Astrocyte (in vitro differentiated cells and primary cell): ENCODE results near the gene GFOD1. TPM values are rescaled to one million over a fixed set of nuclear protein-coding genes. Genes with fewer than 3 reads are reported as not detected.
"Not testable (repeated sequence)": the region's sequence is repeated elsewhere in the genome, so short reads cannot be mapped to it uniquely, and the experiment has no call there.

Experiments used
- DNase-seq: peaks from one replicate; pipeline ENCODE4 v3.0.0-alpha.2; 2010; ENCODE audit warnings: low read depth
- FAIRE-seq: peaks from 2 replicates; lab custom pipeline; 2011; peaks lifted over from hg19 to GRCh38; lab: Jason Lieb, UNC
- H2AFZ ChIP-seq: 2 replicates; pipeline ENCODE4 v1.6.0; 2012; ENCODE audit warnings: low read depth, low read length, inconsistent platforms
- H3K27ac ChIP-seq: 2 replicates; pipeline ENCODE4 v1.5.1; 2011; ENCODE audit warnings: low read depth, low read length, inconsistent platforms
- H3K27me3 ChIP-seq: 2 replicates; pipeline ENCODE4 v1.6.0; 2011; ENCODE audit warnings: low read length, inconsistent platforms; ENCODE audit not compliant: insufficient read depth
- H3K36me3 ChIP-seq: 2 replicates; pipeline ENCODE4 v1.5.1; 2011; ENCODE audit warnings: low read length, inconsistent platforms; ENCODE audit not compliant: insufficient read depth
- H3K4me1 ChIP-seq: 2 replicates; pipeline ENCODE4 v1.5.1; 2011; ENCODE audit warnings: low read length, inconsistent platforms; ENCODE audit not compliant: insufficient read depth
- H3K4me2 ChIP-seq: 2 replicates; pipeline ENCODE4 v1.6.0; 2012; ENCODE audit warnings: low read length, inconsistent platforms
- H3K4me3 ChIP-seq: 2 replicates; pipeline ENCODE4 v1.5.1; 2011; ENCODE audit warnings: low read depth, mild to moderate bottlenecking, low read length, inconsistent platforms; ENCODE audit not compliant: insufficient read depth
- H3K79me2 ChIP-seq: 2 replicates; pipeline ENCODE4 v1.6.0; 2012; ENCODE audit warnings: mild to moderate bottlenecking, low read length, inconsistent platforms; ENCODE audit not compliant: insufficient read depth
- H3K9ac ChIP-seq: 2 replicates; pipeline ENCODE4 v1.6.0; 2012; ENCODE audit warnings: mild to moderate bottlenecking, low read length, inconsistent platforms
- H3K9me3 ChIP-seq: 2 replicates; pipeline ENCODE4 v1.5.1; 2012; ENCODE audit warnings: low read depth, mild to moderate bottlenecking, low read length, inconsistent platforms; ENCODE audit not compliant: insufficient read depth
- H4K20me1 ChIP-seq: 2 replicates; pipeline ENCODE4 v1.6.0; 2012; ENCODE audit warnings: low read length, inconsistent platforms; ENCODE audit not compliant: insufficient read depth
- H3K27ac Mint-ChIP-seq: one replicate; pipeline ENCODE4 v1.8.0; 2021; ENCODE audit warnings: mild to moderate bottlenecking, mixed read lengths; ENCODE audit not compliant: unreplicated experiment
- H3K27me3 Mint-ChIP-seq: one replicate; pipeline ENCODE4 v1.8.0; 2021; ENCODE audit warnings: low read depth, mixed read lengths; ENCODE audit not compliant: unreplicated experiment
- H3K36me3 Mint-ChIP-seq: one replicate; pipeline ENCODE4 v1.8.0; 2021; ENCODE audit warnings: low read depth, mixed read lengths; ENCODE audit not compliant: unreplicated experiment
- H3K4me1 Mint-ChIP-seq: one replicate; pipeline ENCODE4 v1.8.0; 2021; ENCODE audit warnings: low read depth, mixed read lengths; ENCODE audit not compliant: unreplicated experiment
- H3K4me3 Mint-ChIP-seq: one replicate; pipeline ENCODE4 v1.8.0; 2021; ENCODE audit warnings: mild to moderate bottlenecking, moderate library complexity, mixed read lengths; ENCODE audit not compliant: unreplicated experiment
- H3K9me3 Mint-ChIP-seq: one replicate; pipeline ENCODE4 v1.8.0; 2021; ENCODE audit warnings: mild to moderate bottlenecking, mixed read lengths; ENCODE audit not compliant: unreplicated experiment
- CTCF ChIP-seq: IDR thresholded peaks from 2 replicates; pipeline ENCODE4 v1.5.1; 2011; ENCODE audit warnings: low read depth, mild to moderate bottlenecking, inconsistent platforms, low read length, moderate library complexity; ENCODE audit not compliant: insufficient read depth
- EZH2 ChIP-seq: IDR thresholded peaks from 2 replicates; pipeline ENCODE4 v1.6.1; 2012; ENCODE audit warnings: mild to moderate bottlenecking, low read length, inconsistent platforms; ENCODE audit not compliant: insufficient read depth
- total RNA-seq: library from RNA; stranded (reverse); gene quantifications from 2 replicates; pipeline ENCODE4 v1.2.1, GENCODE V29; 2021

The GFOD1 gene
- total RNA-seq, 1 donor from 2014 or later = 10.8 TPM

- H3K4me3 Mint-ChIP-seq = peak overlapping the region; percentile 97
- no peak for DNase-seq
- no peak for TF ChIP-seq CTCF
- no peak for TF ChIP-seq EZH2
These were observed 159.7 kb downstream of the GFOD1 start for GRCh38 chr6:13327691-13328075.

GRCh38 chr6:13326031-13326586 is 161.3 kb downstream of the GFOD1 start:
- peak overlapping the region; percentile 65 for H3K4me3 Mint-ChIP-seq
- peaks cover 12% of the 10 kb centered on the region for H3K36me3 Mint-ChIP-seq
- H4K20me1 ChIP-seq, DNase-seq, H3K9ac ChIP-seq, H3K27me3 ChIP-seq, H3K27ac Mint-ChIP-seq, H2AFZ ChIP-seq, H3K9me3 Mint-ChIP-seq, FAIRE-seq, H3K27ac ChIP-seq, H3K4me2 ChIP-seq, H3K4me1 Mint-ChIP-seq, H3K4me1 ChIP-seq, H3K9me3 ChIP-seq, H3K4me3 ChIP-seq, H3K27me3 Mint-ChIP-seq: not testable (repeated sequence)
- peaks cover 29% of the 10 kb centered on the region for H3K36me3 ChIP-seq
- peaks cover 18% of the 10 kb centered on the region for H3K79me2 ChIP-seq

More at GRCh38 chr6:13327691-13328075, 159.7 kb downstream of the GFOD1 start:
- Histone ChIP-seq H3K36me3 (peaks cover 19% of the 10 kb centered on the region), H3K27ac (peak overlapping the region; percentile 87), H2AFZ (peak overlapping the region; percentile 92), H3K9ac (peak overlapping the region; percentile 93), H3K4me3 (peak overlapping the region; percentile 92), H3K27me3 (no peaks in the 10 kb centered on the region), H3K4me2 (peak overlapping the region; percentile 97), H4K20me1 (no peaks in the 10 kb centered on the region), H3K9me3 (no peaks in the 10 kb centered on the region), H3K79me2 (peaks cover 18% of the 10 kb centered on the region), H3K4me1 (peaks cover 6% of the 10 kb centered on the region)
- peaks cover 5% of the 10 kb centered on the region for H3K36me3 Mint-ChIP-seq
- H3K4me1 Mint-ChIP-seq = peaks cover 5% of the 10 kb centered on the region
- peak overlapping the region; percentile 73 for H3K27ac Mint-ChIP-seq
- no peaks in the 10 kb centered on the region for H3K9me3 Mint-ChIP-seq
- no peak for FAIRE-seq
- peaks cover 2% of the 10 kb centered on the region for H3K27me3 Mint-ChIP-seq

GRCh38 chr6:13319891-13320564 is 167.4 kb downstream of the GFOD1 start:
- Histone ChIP-seq H4K20me1 (no peaks in the 10 kb centered on the region), H3K4me1 (no peaks in the 10 kb centered on the region), H3K4me2 (no peak overlapping the region), H3K9me3 (no peaks in the 10 kb centered on the region), H3K9ac (no peak overlapping the region), H3K79me2 (no peaks in the 10 kb centered on the region), H3K4me3 (no peak overlapping the region), H3K27ac (no peak overlapping the region), H3K27me3 (no peaks in the 10 kb centered on the region), H2AFZ (no peak overlapping the region), H3K36me3 (peaks cover 62% of the 10 kb centered on the region)
- Mint-ChIP-seq H3K9me3 (no peaks in the 10 kb centered on the region), H3K36me3 (peaks cover 16% of the 10 kb centered on the region), H3K4me1 (no peaks in the 10 kb centered on the region), H3K27me3 (no peaks in the 10 kb centered on the region), H3K27ac (no peak overlapping the region), H3K4me3 (no peak overlapping the region)
- no peak for TF ChIP-seq CTCF
- no peak for TF ChIP-seq EZH2
- FAIRE-seq (no peak), DNase-seq (no peak)
